Fibroblast of pulmonary artery (primary cell): ENCODE data around the gene OLFM1.

Experiments used
- DNase-seq: peaks from one replicate; pipeline ENCODE4 v3.0.0-alpha.2; 2010; ENCODE audit warnings: low read depth
- H3K4me3 ChIP-seq: replicated peaks from 2 replicates; pipeline ENCODE4 v1.5.1; 2011; ENCODE audit warnings: low read depth, mild to moderate bottlenecking, control low read depth, low read length, moderate library complexity
- CTCF ChIP-seq: IDR thresholded peaks from 2 replicates; pipeline ENCODE4 v1.5.1; 2011; ENCODE audit warnings: mild to moderate bottlenecking, control low read depth, low read length, inconsistent platforms; ENCODE audit errors: missing control alignments

The OLFM1 gene

GRCh38 chr9:135049460-135049859, 38.0 kb upstream of the OLFM1 start:
- no peak for DNase-seq
- no peak for TF ChIP-seq CTCF
- no peak overlapping the region for H3K4me3 ChIP-seq

- TF ChIP-seq CTCF: no peak
- H3K4me3 ChIP-seq: no peak overlapping the region
- DNase-seq: no peak
These were observed 37.1 kb upstream of the OLFM1 start for GRCh38 chr9:135050072-135050990.

- no peak for DNase-seq
- TF ChIP-seq CTCF: no peak
- no peak overlapping the region for H3K4me3 ChIP-seq
These were observed 36.0 kb upstream of the OLFM1 start for GRCh38 chr9:135051316-135052038.

- TF ChIP-seq CTCF: no peak
- DNase-seq: no peak
These were observed 34.3 kb upstream of the OLFM1 start for GRCh38 chr9:135053133-135053532.

GRCh38 chr9:135055181-135055580, 32.3 kb upstream of the OLFM1 start:
- no peak for DNase-seq
- TF ChIP-seq CTCF: no peak
- no peak overlapping the region for H3K4me3 ChIP-seq

More at GRCh38 chr9:135053133-135053532, 34.3 kb upstream of the OLFM1 start:
- H3K4me3 ChIP-seq: no peak overlapping the region

GRCh38 chr9:135056541-135056940, 30.9 kb upstream of the OLFM1 start:
- no peak for TF ChIP-seq CTCF
- DNase-seq: no peak
- no peak overlapping the region for H3K4me3 ChIP-seq
